ENCODE measurements around the gene AARS2. TPM values are rescaled to one million over a fixed set of nuclear protein-coding genes. Genes with fewer than 3 reads are reported as not detected.

AARS2 gene
- total RNA-seq, 6 donors from 2014 or later = 11.1 to 23.0 (median 12.0) TPM

DNA sequence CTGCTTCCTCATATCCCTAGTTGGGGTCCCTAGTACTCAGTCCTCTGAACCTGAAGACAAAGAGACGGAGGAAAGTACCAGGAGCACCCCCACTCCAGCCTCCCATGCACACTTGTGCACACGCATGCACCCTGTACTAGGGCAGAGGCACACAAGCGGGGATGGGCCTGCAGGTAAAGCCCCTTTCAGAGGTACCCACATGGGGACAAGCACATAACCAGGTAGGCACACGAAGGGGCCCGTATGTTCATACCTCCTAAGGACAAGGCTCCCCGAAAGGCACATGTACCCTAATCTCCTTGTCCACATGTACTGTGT lies 41.8 kb downstream of the AARS2 start:
- DNase-seq = no peak
- H3K4me1 ChIP-seq = peaks cover 13 to 23% (median 20%) of the 10 kb centered on the region in 4 donors
- H3K27ac ChIP-seq = no peak overlapping the region
- peaks cover 0 to 42% (median 23%) of the 10 kb centered on the region in 4 donors for H3K27me3 ChIP-seq
- no peaks in the 10 kb centered on the region for H3K9me3 ChIP-seq
- H3K4me3 ChIP-seq = no peak overlapping the region
- no peak for ATAC-seq (ENCODE audit: low FRiP score in 2 of 2)
- no peaks in the 10 kb centered on the region for H3K36me3 ChIP-seq
- WGBS, 2 donors = 79 to 84% methylated on average over 5 to 6 of the region's 6 CpGs
- TF ChIP-seq CTCF (IDR thresholded peaks at IDR 0.05) (no peak), POLR2AphosphoS5 (IDR thresholded peaks at IDR 0.05) (no peak), POLR2A (IDR thresholded peaks at IDR 0.05) (no peak), EP300 (IDR thresholded peaks at IDR 0.05) (no peak)

- Histone ChIP-seq H3K27me3 (peaks cover 0 to 36% (median 21%) of the 10 kb centered on the region in 4 donors), H3K27ac (no peak overlapping the region), H3K36me3 (no peaks in the 10 kb centered on the region), H3K4me1 (peaks cover 8 to 17% (median 15%) of the 10 kb centered on the region in 4 donors), H3K9me3 (no peaks in the 10 kb centered on the region), H3K4me3 (peak overlapping the region in 3 of 4 donors; percentile 35 to 47 (median 44))
- TF ChIP-seq EP300 (IDR thresholded peaks at IDR 0.05) (no peak), CTCF (IDR thresholded peaks at IDR 0.05) (no peak), POLR2AphosphoS5 (IDR thresholded peaks at IDR 0.05) (no peak), POLR2A (IDR thresholded peaks at IDR 0.05) (no peak)
- no peak for ATAC-seq (ENCODE audit: low FRiP score in 2 of 2)
- 2 to 9% methylated on average over 9 to 16 of the region's 90 CpGs for WGBS, 2 donors
- DNase-seq = peak in 1 of 2 donors; percentile 83
These were observed 42.4 kb downstream of the AARS2 start for GRCh38 chr6:44270526-44271405.

- WGBS, 2 donors = 34 to 42% methylated on average over 8 to 9 of the region's 29 CpGs
- DNase-seq (peak in 1 of 2 donors; percentile 83), ATAC-seq (ENCODE audit: low FRiP score in 2 of 2) (no peak)
- H3K27me3 ChIP-seq = peaks cover 0 to 30% (median 17%) of the 10 kb centered on the region in 4 donors
- no peak within 1 kb of the TSS for H3K27ac ChIP-seq
- no peaks in the 10 kb centered on the region for H3K36me3 ChIP-seq
- H3K4me1 ChIP-seq = peaks cover 5 to 15% (median 12%) of the 10 kb centered on the region in 4 donors
- no peaks in the 10 kb centered on the region for H3K9me3 ChIP-seq
- peak within 1 kb of the TSS in 3 of 4 donors; percentile 35 to 47 (median 44) for H3K4me3 ChIP-seq
- TF ChIP-seq POLR2A (IDR thresholded peaks at IDR 0.05) (no peak), POLR2AphosphoS5 (IDR thresholded peaks at IDR 0.05) (no peak)
These were observed 43.1 kb downstream of the AARS2 start, which contains the start of gene TMEM151B for GRCh38 chr6:44269921-44270525. TSS of gene TMEM151B (plus strand) at chr6:44270450. CDS start at chr6:44270743, 293 bp downstream.

DNA sequence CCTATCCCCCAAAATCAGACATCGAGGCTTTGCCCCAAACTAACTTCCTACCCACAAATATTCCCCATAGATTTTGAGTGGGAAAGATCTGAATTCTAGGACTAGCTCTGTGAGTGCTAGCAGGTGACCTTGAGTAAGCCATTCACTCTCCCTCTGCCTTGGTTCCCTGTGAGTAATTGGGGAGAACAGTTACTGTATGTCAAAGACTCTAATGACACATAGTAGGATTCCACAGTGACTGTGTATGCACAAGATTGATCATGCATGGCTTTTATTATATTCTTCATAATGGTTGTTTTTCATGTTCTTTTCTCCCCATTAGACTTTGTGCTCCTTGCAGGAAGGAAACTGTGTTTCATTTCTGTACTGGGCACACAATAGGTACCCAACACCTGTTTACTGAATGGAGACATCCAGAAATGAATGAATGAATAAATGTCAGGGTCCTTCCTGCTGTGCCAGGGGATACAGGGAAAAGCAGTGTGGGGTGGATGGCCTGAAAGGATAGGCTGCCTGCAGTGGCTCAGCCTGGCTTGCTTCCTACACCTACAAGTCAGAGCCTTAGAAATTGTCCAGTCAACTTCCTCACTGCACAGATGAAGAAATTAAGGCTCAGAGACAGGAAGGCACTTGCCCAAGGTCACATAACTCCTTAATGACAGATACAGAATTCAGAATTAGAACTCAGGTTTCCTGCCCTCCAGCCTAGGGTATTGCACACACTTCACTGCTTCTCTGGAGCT lies 43.8 kb downstream of the AARS2 start:
- 81 to 85% methylated on average over 1 of the region's 1 CpG for WGBS, 2 donors
- H3K4me3 ChIP-seq = no peak overlapping the region
- no peak overlapping the region for H3K27ac ChIP-seq
- ATAC-seq (ENCODE audit: low FRiP score in 2 of 2) (no peak), DNase-seq (no peak)
- no peaks in the 10 kb centered on the region for H3K9me3 ChIP-seq
- peaks cover 12 to 22% (median 17%) of the 10 kb centered on the region in 4 donors for H3K4me1 ChIP-seq
- H3K27me3 ChIP-seq = peaks cover 0 to 30% (median 17%) of the 10 kb centered on the region in 4 donors
- no peak for TF ChIP-seq CTCF (IDR thresholded peaks at IDR 0.05)
- TF ChIP-seq POLR2AphosphoS5 (IDR thresholded peaks at IDR 0.05) = no peak
- TF ChIP-seq EP300 (IDR thresholded peaks at IDR 0.05) = no peak
- TF ChIP-seq POLR2A (IDR thresholded peaks at IDR 0.05) = no peak
- H3K36me3 ChIP-seq = no peaks in the 10 kb centered on the region

Measured in upper lobe of left lung (tissue), 6 donors.